GM12878 (cell line): ENCODE data around the gene USP46. TPM values are rescaled to one million over a fixed set of nuclear protein-coding genes. Genes with fewer than 3 reads are reported as not detected.

Experiments
- ATAC-seq: fragments of 200-7000 bp; cut with Tn5 transposase; 3 replicates; pipeline ENCODE4 v1.9.1; 2020; ENCODE audit warnings: mild to moderate bottlenecking, moderate library complexity
- BruUV-seq: library from RNA; stranded (reverse); fragments of 400-500 nt; replicated peaks from 2 replicates; lab custom pipeline; 2021; lab: Mats Ljungman, UMichigan
- CTCF ChIA-PET: fragments of 300-600 bp; sonication (Branson Sonifier 250); formaldehyde crosslinking; extraction: SDS; loops from one replicate; lab custom pipeline; 2021; ENCODE audit warnings: inconsistent platforms; lab: Yijun Ruan, JAX
- POLR2A ChIA-PET: fragments of 350-600 bp; formaldehyde crosslinking; extraction: SDS; loops from one replicate; lab custom pipeline; 2021; ENCODE audit warnings: inconsistent platforms; lab: Charles Lee
- RAD21 ChIA-PET: fragments of 300-600 bp; sonication (Branson Sonifier 250); formaldehyde crosslinking; loops from one replicate; lab custom pipeline; 2023; ENCODE audit warnings: antibody characterized with exemption; ENCODE audit not compliant: unreplicated experiment; lab: Charles Lee
- SMC1A ChIA-PET: fragments of 300-600 bp; sonication (Branson Sonifier 250); formaldehyde crosslinking; loops from one replicate; lab custom pipeline; 2023; ENCODE audit not compliant: unreplicated experiment, uncharacterized antibody; lab: Charles Lee
- DNase-seq: peaks from one replicate; pipeline ENCODE4 v3.0.0-alpha.2; 2011; ENCODE audit warnings: low read depth, low spot score
- FAIRE-seq: peaks from 3 replicates; lab custom pipeline; 2011; peaks lifted over from hg19 to GRCh38; lab: Jason Lieb, UNC
- H2AFZ ChIP-seq: 2 replicates; pipeline ENCODE4 v1.6.0; 2011; ENCODE audit warnings: low read depth, low read length, control low read depth; ENCODE audit not compliant: control insufficient read depth
- H3K27ac ChIP-seq: 2 replicates; pipeline ENCODE4 v1.5.1; 2011; ENCODE audit warnings: control low read depth; ENCODE audit not compliant: control insufficient read depth, insufficient read depth
- H3K27me3 ChIP-seq, 2 experiments: replicated peaks in 1 of 2; 2 replicates each; pipeline versions ENCODE4 v1.6.0 to v1.6.1; 2011; ENCODE audit warnings: low read length in 1 of 2; ENCODE audit not compliant: control insufficient read depth in 2 of 2, insufficient read depth in 2 of 2
- H3K36me3 ChIP-seq, 2 experiments: 2 replicates each; pipeline ENCODE4 v1.5.1; 2011; ENCODE audit warnings: low read length in 1 of 2; ENCODE audit not compliant: control insufficient read depth in 2 of 2, insufficient read depth in 2 of 2
- H3K4me1 ChIP-seq: 2 replicates; pipeline ENCODE4 v1.6.1; 2011; ENCODE audit warnings: mild to moderate bottlenecking, low read length, moderate library complexity, mixed read lengths; ENCODE audit not compliant: control insufficient read depth, insufficient read depth
- H3K4me2 ChIP-seq: 2 replicates; pipeline ENCODE4 v1.6.0; 2011; ENCODE audit warnings: control low read depth; ENCODE audit not compliant: control insufficient read depth, insufficient read depth
- H3K4me3 ChIP-seq: fragments of 200-600 bp; sonication (generic); 2 replicates; pipeline ENCODE4 v1.5.1; 2016
- H3K79me2 ChIP-seq: 2 replicates; pipeline ENCODE4 v1.6.0; 2011; ENCODE audit warnings: low read length; ENCODE audit not compliant: control insufficient read depth, insufficient read depth
- H3K9ac ChIP-seq: 2 replicates; pipeline ENCODE4 v1.8.0; 2011; ENCODE audit warnings: low read length, control low read depth, mixed read lengths; ENCODE audit not compliant: control insufficient read depth, insufficient read depth
- H3K9me3 ChIP-seq: replicated peaks from 3 replicates; pipeline ENCODE4 v1.5.1; 2011; ENCODE audit warnings: mild to moderate bottlenecking, low read length; ENCODE audit not compliant: control insufficient read depth, insufficient read depth
- H4K20me1 ChIP-seq: 2 replicates; pipeline ENCODE4 v1.6.0; 2011; ENCODE audit not compliant: control insufficient read depth, insufficient read depth
- BCL11A ChIP-seq: IDR thresholded peaks from 2 replicates; pipeline ENCODE4 v1.6.1; 2011; ENCODE audit warnings: low read depth, low read length
- CBFB ChIP-seq: IDR thresholded peaks from 2 replicates; pipeline ENCODE4 v1.6.1; 2016; ENCODE audit warnings: antibody characterized with exemption, low read depth
- CHD1 ChIP-seq: IDR thresholded peaks from 2 replicates; pipeline ENCODE4 v1.6.1; 2012; ENCODE audit warnings: low read depth, low read length, improper control_type of control experiment
- E2F8 ChIP-seq: fragments of 450-650 bp; IDR thresholded peaks from 2 replicates; pipeline ENCODE4 v1.6.1; 2018; ENCODE audit warnings: mild to moderate bottlenecking, low read depth, moderate library complexity; ENCODE audit not compliant: partially characterized antibody
- HDAC2 ChIP-seq: fragments of 200-600 bp; sonication (generic); IDR thresholded peaks from 2 replicates; pipeline ENCODE4 v1.6.1; 2017
- HSF1 ChIP-seq: fragments of 150-350 bp; IDR thresholded peaks from 2 replicates; pipeline ENCODE4 v1.6.1; 2014; ENCODE audit warnings: mild to moderate bottlenecking, low read depth, low read length
- IRF3 ChIP-seq: fragments of 450-650 bp; IDR thresholded peaks from 2 replicates; pipeline ENCODE4 v1.6.1; 2014; ENCODE audit warnings: mild to moderate bottlenecking
- JUND ChIP-seq: IDR thresholded peaks from 2 replicates; pipeline ENCODE4 v1.6.1; 2012; ENCODE audit warnings: low read depth, mild to moderate bottlenecking, low read length, improper control_type of control experiment, moderate library complexity
- NKRF ChIP-seq: fragments of 450-650 bp; conservative IDR thresholded peaks from 2 replicates; pipeline ENCODE4 v1.6.1; 2017; ENCODE audit warnings: mild to moderate bottlenecking, moderate library complexity
- POLR2AphosphoS2 ChIP-seq: IDR thresholded peaks from 2 replicates; pipeline ENCODE4 v1.6.1; 2011; ENCODE audit warnings: low read depth, mild to moderate bottlenecking, low read length, improper control_type of control experiment, moderate library complexity
- SREBF1 ChIP-seq: IDR thresholded peaks from 2 replicates; pipeline ENCODE4 v1.6.1; 2012; ENCODE audit warnings: mild to moderate bottlenecking, low read length
- SUPT20H ChIP-seq: IDR thresholded peaks from 2 replicates; pipeline ENCODE4 v1.6.1; 2011; ENCODE audit warnings: low read depth, mild to moderate bottlenecking, low read length, moderate library complexity, borderline replicate concordance; ENCODE audit not compliant: control insufficient read depth
- WGBS: methylation state at CpG from one replicate; pipeline ENCODE4 v1.1.6; 2016; ENCODE audit warnings: low lambda C conversion rate; ENCODE audit not compliant: insufficient replicate concordance, insufficient coverage; ENCODE audit errors: missing lambda C conversion rate; 5-methylcytosine and 5-hydroxymethylcytosine counted together
- in situ Hi-C: fragments of 300-500 bp; cut with MboI; formaldehyde crosslinking; loops from 9 replicates; pipeline ENCODE4 v1.14.3; 2018; ENCODE audit warnings: mixed read lengths
- intact Hi-C: fragments of 100-400 bp; cut with micrococcal nuclease; formaldehyde crosslinking; loops from one replicate; pipeline ENCODE4 v1.14.2; 2022; ENCODE audit not compliant: unreplicated experiment
- polyA plus RNA-seq, 11 experiments: library from polyadenylated mRNA; depleted of rRNA in 4 of 11; unstranded in 6 of 11; stranded (reverse) in 5 of 11; fragments of >200 nt; fragmentation: Nextera tagmentation in 4 of 11; fragmentation: Illumina TruSeq in 1 of 11; extraction: Ambion mirVana in 4 of 11; extraction: Trizol in 1 of 11; gene quantifications; 1 replicate in 1 of 11; 2 replicates in 10 of 11; pipeline versions ENCODE4 v1.2.1 to v1.2.3, GENCODE V29; 2011 to 2016; ENCODE audit warnings: inconsistent platforms in 2 of 11, missing spikeins in 2 of 11, low read depth in 1 of 11
- total RNA-seq, 4 experiments: library from RNA; depleted of rRNA in 3 of 4; stranded (reverse); fragments of >200 nt in 3 of 4; fragmentation: Illumina TruSeq in 1 of 4; extraction: Trizol in 1 of 4; gene quantifications; 2 replicates each; pipeline versions ENCODE4 v1.2.1 to v1.2.3, GENCODE V29; 2013 to 2021
- TF ChIP-seq, protein P1 (sequence below): fragments of 450-650 bp; IDR thresholded peaks from 2 replicates; pipeline ENCODE4 v1.6.1; 2017; ENCODE audit warnings: antibody characterized with exemption, mild to moderate bottlenecking, moderate library complexity

USP46 gene
- total and polyA plus RNA-seq, 10 of the 15 experiments (the other 5 are each of a cell fraction or from before 2014, with no cell fraction given): 5.3 to 20.1 (median 12.0) TPM

- POLR2A ChIA-PET: interaction anchor here (1.0 kb wide), 1 partner anchor 18 kb away, joined by 3 read pairs; no protein-coding TSS in a partner anchor
- in situ Hi-C loops: no loop called here
These were observed 35.8 kb upstream of the USP46 start for GRCh38 chr4:52694936-52695335.

More at GRCh38 chr4:52694936-52695335, 35.8 kb upstream of the USP46 start:
- H3K79me2 ChIP-seq: no peaks in the 10 kb centered on the region
- H3K27ac ChIP-seq: no peak overlapping the region
- H3K4me1 ChIP-seq: no peaks in the 10 kb centered on the region
- H2AFZ ChIP-seq: no peak overlapping the region
- no peaks in the 10 kb centered on the region for H3K36me3 ChIP-seq
- RAD21 ChIA-PET: no interaction called here
- SMC1A ChIA-PET: no interaction called here
- no peak overlapping the region for H3K9ac ChIP-seq
- ATAC-seq (no peak), DNase-seq (no peak), FAIRE-seq (no peak)
- no peak overlapping the region for H3K4me3 ChIP-seq
- intact Hi-C loops: no loop called here
- H3K9me3 ChIP-seq: no peaks in the 10 kb centered on the region; the same call in 1 of the 3 replicates
- BruUV-seq: no TSS peak
- no peaks in the 10 kb centered on the region for H4K20me1 ChIP-seq
- 100% methylated on average over 2 of the region's 2 CpGs for WGBS
- CTCF ChIA-PET: interaction anchor here (0.8 to 1.2 kb wide), 2 partner anchors 16 to 150 kb away, joined by 3 read pairs; no protein-coding TSS in a partner anchor
- H3K27me3 ChIP-seq: no peaks in the 10 kb centered on the region
- TF ChIP-seq BCL11A (no peak), IRF3 (no peak), E2F8 (no peak), HDAC2 (no peak), SREBF1 (no peak), JUND (no peak), POLR2AphosphoS2 (no peak), CBFB (no peak), HSF1 (no peak), NKRF (no peak), CHD1 (no peak), SUPT20H (no peak)
- TF ChIP-seq, protein P1, sequence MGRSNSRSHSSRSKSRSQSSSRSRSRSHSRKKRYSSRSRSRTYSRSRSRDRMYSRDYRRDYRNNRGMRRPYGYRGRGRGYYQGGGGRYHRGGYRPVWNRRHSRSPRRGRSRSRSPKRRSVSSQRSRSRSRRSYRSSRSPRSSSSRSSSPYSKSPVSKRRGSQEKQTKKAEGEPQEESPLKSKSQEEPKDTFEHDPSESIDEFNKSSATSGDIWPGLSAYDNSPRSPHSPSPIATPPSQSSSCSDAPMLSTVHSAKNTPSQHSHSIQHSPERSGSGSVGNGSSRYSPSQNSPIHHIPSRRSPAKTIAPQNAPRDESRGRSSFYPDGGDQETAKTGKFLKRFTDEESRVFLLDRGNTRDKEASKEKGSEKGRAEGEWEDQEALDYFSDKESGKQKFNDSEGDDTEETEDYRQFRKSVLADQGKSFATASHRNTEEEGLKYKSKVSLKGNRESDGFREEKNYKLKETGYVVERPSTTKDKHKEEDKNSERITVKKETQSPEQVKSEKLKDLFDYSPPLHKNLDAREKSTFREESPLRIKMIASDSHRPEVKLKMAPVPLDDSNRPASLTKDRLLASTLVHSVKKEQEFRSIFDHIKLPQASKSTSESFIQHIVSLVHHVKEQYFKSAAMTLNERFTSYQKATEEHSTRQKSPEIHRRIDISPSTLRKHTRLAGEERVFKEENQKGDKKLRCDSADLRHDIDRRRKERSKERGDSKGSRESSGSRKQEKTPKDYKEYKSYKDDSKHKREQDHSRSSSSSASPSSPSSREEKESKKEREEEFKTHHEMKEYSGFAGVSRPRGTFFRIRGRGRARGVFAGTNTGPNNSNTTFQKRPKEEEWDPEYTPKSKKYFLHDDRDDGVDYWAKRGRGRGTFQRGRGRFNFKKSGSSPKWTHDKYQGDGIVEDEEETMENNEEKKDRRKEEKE: no peak
- TF ChIP-seq, all 136 proteins: peak for 0
- H3K4me2 ChIP-seq: no peak overlapping the region
